DMS114 treated with DMSO at 0.1 percent for 48 hours (cell line): ENCODE results near the gene DAB1.

Experiments used
- DNase-seq: peaks from one replicate; lab custom pipeline; 2025; ENCODE audit not compliant: unreplicated experiment; lab: John Stamatoyannopoulos, UW

The DAB1 gene

GRCh38 chr1:56963667-56964066, 460.2 kb downstream of the DAB1 start:
- DNase-seq = no peak

- no peak for DNase-seq
Measured at GRCh38 chr1:56961426-56961825, 462.4 kb downstream of the DAB1 start.

GRCh38 chr1:56958526-56958925, 465.3 kb downstream of the DAB1 start:
- DNase-seq = no peak

- DNase-seq = no peak
Measured at GRCh38 chr1:56957931-56958330, 465.9 kb downstream of the DAB1 start.

GRCh38 chr1:56954664-56955063, 469.2 kb downstream of the DAB1 start:
- DNase-seq = no peak

- no peak for DNase-seq
Measured at GRCh38 chr1:56953386-56953785, 470.5 kb downstream of the DAB1 start.

- DNase-seq = no peak
Measured at GRCh38 chr1:56952501-56952900, 471.4 kb downstream of the DAB1 start.

GRCh38 chr1:56948403-56949023, 475.3 kb downstream of the DAB1 start:
- DNase-seq = no peak
